ENCODE measurements around the gene DOCK1. TPM values are rescaled to one million over a fixed set of nuclear protein-coding genes. Genes with fewer than 3 reads are reported as not detected.

The DOCK1 gene
- polyA plus RNA-seq, 1 of the 3 experiments (the other 2 are of a cell fraction): 15.5 TPM

DNA sequence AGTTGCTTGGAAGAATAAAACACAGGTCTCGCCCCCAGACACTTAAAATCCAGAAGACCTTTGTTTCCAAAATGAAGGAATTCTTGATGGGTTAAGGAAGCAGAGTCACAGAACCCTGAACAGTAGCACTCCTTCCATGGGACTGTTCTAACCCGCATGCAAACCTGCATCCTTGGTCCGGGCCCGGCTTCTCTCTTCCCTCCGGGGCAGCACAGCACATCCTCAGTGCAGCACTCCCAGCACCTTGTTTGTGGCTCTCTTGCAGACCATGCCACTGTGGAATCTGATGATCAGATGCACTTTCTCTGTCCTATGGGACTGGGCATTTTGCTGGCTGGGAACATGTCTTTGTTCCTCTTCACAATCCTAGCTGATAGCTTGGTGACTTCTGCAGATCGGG, 257.6 kb downstream of the DOCK1 start (continued):
- no peak for TF ChIP-seq CTCF (IDR thresholded peaks at IDR 0.05)

- Histone ChIP-seq H3K4me3 (ENCODE audit: low read depth in 2 of 2, low read length in 1 of 2) (no peak overlapping the region), H3K9me2 (no peaks in the 10 kb centered on the region), H3F3A (replicated peaks; ENCODE audit: insufficient read depth) (no peaks in the 10 kb centered on the region), H4K20me1 (ENCODE audit: insufficient read depth) (no peaks in the 10 kb centered on the region), H3K9me3 (no peaks in the 10 kb centered on the region), H3K4me1 (ENCODE audit: control insufficient read depth in 1 of 2, insufficient read depth in 2 of 2, low read depth in 1 of 2, low read length in 1 of 2) (peaks cover 0 to 6% of the 10 kb centered on the region in 2 experiments; a peak in 1 of 4 replicates), H3K36me3 (replicated peaks in 1 of 2; ENCODE audit: control insufficient read depth in 1 of 2, insufficient read depth in 2 of 2, low read length in 1 of 2) (peaks cover 0 to 2% of the 10 kb centered on the region in 2 experiments), H2AFZ (ENCODE audit: low read depth) (no peak overlapping the region), H3K4me2 (no peak overlapping the region), H3K9ac (no peak overlapping the region), H3K79me2 (ENCODE audit: insufficient read depth) (no peaks in the 10 kb centered on the region), H3K27me3 (ENCODE audit: insufficient read depth) (no peaks in the 10 kb centered on the region), H3K27ac (ENCODE audit: low read depth in 2 of 2, low read length in 1 of 2) (no peak overlapping the region)
- CTCF ChIA-PET: no interaction called here
- DNase-seq: no peak
- WGBS (ENCODE audit: low lambda C conversion rate): 100% methylated on average over 3 of the region's 3 CpGs
- TF ChIP-seq MEF2A (IDR thresholded peaks at IDR 0.05; ENCODE audit: borderline replicate concordance, low read depth) (no peak), FOSL2 (IDR thresholded peaks at IDR 0.05; ENCODE audit: borderline replicate concordance, low read depth) (no peak), SIN3A (IDR thresholded peaks at IDR 0.05; ENCODE audit: borderline replicate concordance, low read depth, low read length) (no peak)
- TF ChIP-seq, protein P1, sequence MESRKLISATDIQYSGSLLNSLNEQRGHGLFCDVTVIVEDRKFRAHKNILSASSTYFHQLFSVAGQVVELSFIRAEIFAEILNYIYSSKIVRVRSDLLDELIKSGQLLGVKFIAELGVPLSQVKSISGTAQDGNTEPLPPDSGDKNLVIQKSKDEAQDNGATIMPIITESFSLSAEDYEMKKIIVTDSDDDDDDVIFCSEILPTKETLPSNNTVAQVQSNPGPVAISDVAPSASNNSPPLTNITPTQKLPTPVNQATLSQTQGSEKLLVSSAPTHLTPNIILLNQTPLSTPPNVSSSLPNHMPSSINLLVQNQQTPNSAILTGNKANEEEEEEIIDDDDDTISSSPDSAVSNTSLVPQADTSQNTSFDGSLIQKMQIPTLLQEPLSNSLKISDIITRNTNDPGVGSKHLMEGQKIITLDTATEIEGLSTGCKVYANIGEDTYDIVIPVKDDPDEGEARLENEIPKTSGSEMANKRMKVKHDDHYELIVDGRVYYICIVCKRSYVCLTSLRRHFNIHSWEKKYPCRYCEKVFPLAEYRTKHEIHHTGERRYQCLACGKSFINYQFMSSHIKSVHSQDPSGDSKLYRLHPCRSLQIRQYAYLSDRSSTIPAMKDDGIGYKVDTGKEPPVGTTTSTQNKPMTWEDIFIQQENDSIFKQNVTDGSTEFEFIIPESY (IDR thresholded peaks at IDR 0.05; ENCODE audit: borderline replicate concordance, low read depth): no peak
- POLR2A ChIA-PET: no interaction called here
Observed at GRCh38 chr10:127168261-127168660, 263.0 kb downstream of the DOCK1 start.

- TF ChIP-seq USF1 (IDR thresholded peaks at IDR 0.05; ENCODE audit: borderline replicate concordance, low read depth) (no peak), RXRA (IDR thresholded peaks at IDR 0.05; ENCODE audit: borderline replicate concordance, low read depth) (no peak), FOXJ3 (CRISPR knock-in tag; IDR thresholded peaks at IDR 0.05) (no peak), RFX5 (IDR thresholded peaks at IDR 0.05; ENCODE audit: low read length) (no peak), CTCF (IDR thresholded peaks at IDR 0.05) (no peak), TCF12 (IDR thresholded peaks at IDR 0.05) (no peak), JUND (IDR thresholded peaks at IDR 0.05) (no peak), RCOR1 (IDR thresholded peaks at IDR 0.05; ENCODE audit: low read length) (no peak), SIN3A (IDR thresholded peaks at IDR 0.05; ENCODE audit: borderline replicate concordance, low read depth, low read length) (no peak), PBX3 (IDR thresholded peaks at IDR 0.05) (no peak), MXI1 (IDR thresholded peaks at IDR 0.05; ENCODE audit: low read depth, low read length) (no peak), ELF1 (IDR thresholded peaks at IDR 0.05) (no peak), SMC3 (IDR thresholded peaks at IDR 0.05; ENCODE audit: low read depth, low read length) (no peak)
- TF ChIP-seq, protein P2, sequence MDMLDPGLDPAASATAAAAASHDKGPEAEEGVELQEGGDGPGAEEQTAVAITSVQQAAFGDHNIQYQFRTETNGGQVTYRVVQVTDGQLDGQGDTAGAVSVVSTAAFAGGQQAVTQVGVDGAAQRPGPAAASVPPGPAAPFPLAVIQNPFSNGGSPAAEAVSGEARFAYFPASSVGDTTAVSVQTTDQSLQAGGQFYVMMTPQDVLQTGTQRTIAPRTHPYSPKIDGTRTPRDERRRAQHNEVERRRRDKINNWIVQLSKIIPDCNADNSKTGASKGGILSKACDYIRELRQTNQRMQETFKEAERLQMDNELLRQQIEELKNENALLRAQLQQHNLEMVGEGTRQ (IDR thresholded peaks at IDR 0.05; ENCODE audit: borderline replicate concordance, low read depth, low read length): no peak
- Histone ChIP-seq H3K27ac (ENCODE audit: low read depth in 2 of 2, low read length in 1 of 2) (no peak overlapping the region), H3K9ac (no peak overlapping the region), H3K27me3 (ENCODE audit: insufficient read depth) (no peaks in the 10 kb centered on the region), H3K36me3 (replicated peaks in 1 of 2; ENCODE audit: control insufficient read depth in 1 of 2, insufficient read depth in 2 of 2, low read length in 1 of 2) (peaks cover 2% of the 10 kb centered on the region in 2 experiments), H3K4me3 (ENCODE audit: low read depth in 2 of 2, low read length in 1 of 2) (no peak overlapping the region), H3K4me1 (ENCODE audit: control insufficient read depth in 1 of 2, insufficient read depth in 2 of 2, low read depth in 1 of 2, low read length in 1 of 2) (no peaks in the 10 kb centered on the region), H2AFZ (ENCODE audit: low read depth) (no peak overlapping the region), H4K20me1 (ENCODE audit: insufficient read depth) (no peaks in the 10 kb centered on the region), H3K79me2 (ENCODE audit: insufficient read depth) (no peaks in the 10 kb centered on the region), H3F3A (replicated peaks; ENCODE audit: insufficient read depth) (no peaks in the 10 kb centered on the region), H3K9me2 (no peaks in the 10 kb centered on the region), H3K9me3 (no peaks in the 10 kb centered on the region), H3K4me2 (no peak overlapping the region)
- DNase-seq: no peak
- ChIA-PET POLR2A (no interaction called here), CTCF (no interaction called here)
- WGBS (ENCODE audit: low lambda C conversion rate): 93% methylated on average over 8 of the region's 8 CpGs
Observed at GRCh38 chr10:127174866-127175265, 269.6 kb downstream of the DOCK1 start.

All from SK-N-SH (cell line).